ENCODE data around the gene ELOVL5. TPM values are rescaled to one million over a fixed set of nuclear protein-coding genes. Genes with fewer than 3 reads are reported as not detected.

Gene ELOVL5
- polyA plus RNA-seq, 1 donor from 2014 or later = 31.2 TPM

DNA sequence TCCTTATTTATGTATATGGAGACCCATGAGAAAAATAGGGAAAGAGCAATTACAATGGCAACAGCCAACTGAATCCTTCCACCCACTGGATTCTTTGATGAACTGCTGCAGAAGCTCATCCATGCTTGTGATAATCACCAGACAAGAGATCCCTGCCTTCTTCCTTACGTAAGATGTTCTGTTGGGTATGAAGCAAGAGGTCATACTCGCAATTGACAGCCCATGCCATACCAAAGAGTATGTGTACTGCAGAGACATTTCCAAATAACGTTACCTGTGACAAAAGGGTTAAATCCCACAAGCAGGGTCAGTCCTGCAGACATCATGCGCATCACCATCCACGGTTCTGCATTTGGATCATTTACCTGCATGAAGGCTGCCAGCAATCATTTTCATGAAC, 27.8 kb downstream of the ELOVL5 start:
- Histone ChIP-seq H3K79me2 (replicated peaks; ENCODE audit: insufficient read depth, low read length) (peaks cover 34% of the 10 kb centered on the region), H3K27ac (ENCODE audit: low read length) (no peak overlapping the region), H3K9ac (ENCODE audit: low read length) (no peak overlapping the region), H3K27me3 (ENCODE audit: insufficient read depth, low read depth, low read length) (no peaks in the 10 kb centered on the region), H3K9me3 (ENCODE audit: low read length) (no peaks in the 10 kb centered on the region), H3F3A (ENCODE audit: insufficient read depth, low read length, poor library complexity, severe bottlenecking) (no peaks in the 10 kb centered on the region), H4K20me1 (ENCODE audit: insufficient read depth) (no peaks in the 10 kb centered on the region), H3K4me2 (ENCODE audit: low read length) (no peak overlapping the region), H3K36me3 (ENCODE audit: insufficient read depth, low read length) (no peaks in the 10 kb centered on the region), H3K4me3 (ENCODE audit: low read length) (no peak overlapping the region), H3K9me2 (ENCODE audit: insufficient read depth, low read length) (no peaks in the 10 kb centered on the region), H2AFZ (ENCODE audit: low read depth, low read length) (no peak overlapping the region)
- no peak for TF ChIP-seq EZH2 (IDR thresholded peaks at IDR 0.05; ENCODE audit: borderline replicate concordance, insufficient read depth, low read length, poor library complexity, severe bottlenecking)
- TF ChIP-seq RAD21 (conservative IDR thresholded peaks at IDR 0.05) = no peak
- TF ChIP-seq SMC3 (conservative IDR thresholded peaks at IDR 0.05; ENCODE audit: poor library complexity) = no peak
- TF ChIP-seq, protein P1, sequence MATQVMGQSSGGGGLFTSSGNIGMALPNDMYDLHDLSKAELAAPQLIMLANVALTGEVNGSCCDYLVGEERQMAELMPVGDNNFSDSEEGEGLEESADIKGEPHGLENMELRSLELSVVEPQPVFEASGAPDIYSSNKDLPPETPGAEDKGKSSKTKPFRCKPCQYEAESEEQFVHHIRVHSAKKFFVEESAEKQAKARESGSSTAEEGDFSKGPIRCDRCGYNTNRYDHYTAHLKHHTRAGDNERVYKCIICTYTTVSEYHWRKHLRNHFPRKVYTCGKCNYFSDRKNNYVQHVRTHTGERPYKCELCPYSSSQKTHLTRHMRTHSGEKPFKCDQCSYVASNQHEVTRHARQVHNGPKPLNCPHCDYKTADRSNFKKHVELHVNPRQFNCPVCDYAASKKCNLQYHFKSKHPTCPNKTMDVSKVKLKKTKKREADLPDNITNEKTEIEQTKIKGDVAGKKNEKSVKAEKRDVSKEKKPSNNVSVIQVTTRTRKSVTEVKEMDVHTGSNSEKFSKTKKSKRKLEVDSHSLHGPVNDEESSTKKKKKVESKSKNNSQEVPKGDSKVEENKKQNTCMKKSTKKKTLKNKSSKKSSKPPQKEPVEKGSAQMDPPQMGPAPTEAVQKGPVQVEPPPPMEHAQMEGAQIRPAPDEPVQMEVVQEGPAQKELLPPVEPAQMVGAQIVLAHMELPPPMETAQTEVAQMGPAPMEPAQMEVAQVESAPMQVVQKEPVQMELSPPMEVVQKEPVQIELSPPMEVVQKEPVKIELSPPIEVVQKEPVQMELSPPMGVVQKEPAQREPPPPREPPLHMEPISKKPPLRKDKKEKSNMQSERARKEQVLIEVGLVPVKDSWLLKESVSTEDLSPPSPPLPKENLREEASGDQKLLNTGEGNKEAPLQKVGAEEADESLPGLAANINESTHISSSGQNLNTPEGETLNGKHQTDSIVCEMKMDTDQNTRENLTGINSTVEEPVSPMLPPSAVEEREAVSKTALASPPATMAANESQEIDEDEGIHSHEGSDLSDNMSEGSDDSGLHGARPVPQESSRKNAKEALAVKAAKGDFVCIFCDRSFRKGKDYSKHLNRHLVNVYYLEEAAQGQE (IDR thresholded peaks at IDR 0.05; ENCODE audit: borderline replicate concordance) = no peak
- no peak for TF ChIP-seq MXI1 (conservative IDR thresholded peaks at IDR 0.05; ENCODE audit: poor library complexity, severe bottlenecking)
- TF ChIP-seq, protein P2, sequence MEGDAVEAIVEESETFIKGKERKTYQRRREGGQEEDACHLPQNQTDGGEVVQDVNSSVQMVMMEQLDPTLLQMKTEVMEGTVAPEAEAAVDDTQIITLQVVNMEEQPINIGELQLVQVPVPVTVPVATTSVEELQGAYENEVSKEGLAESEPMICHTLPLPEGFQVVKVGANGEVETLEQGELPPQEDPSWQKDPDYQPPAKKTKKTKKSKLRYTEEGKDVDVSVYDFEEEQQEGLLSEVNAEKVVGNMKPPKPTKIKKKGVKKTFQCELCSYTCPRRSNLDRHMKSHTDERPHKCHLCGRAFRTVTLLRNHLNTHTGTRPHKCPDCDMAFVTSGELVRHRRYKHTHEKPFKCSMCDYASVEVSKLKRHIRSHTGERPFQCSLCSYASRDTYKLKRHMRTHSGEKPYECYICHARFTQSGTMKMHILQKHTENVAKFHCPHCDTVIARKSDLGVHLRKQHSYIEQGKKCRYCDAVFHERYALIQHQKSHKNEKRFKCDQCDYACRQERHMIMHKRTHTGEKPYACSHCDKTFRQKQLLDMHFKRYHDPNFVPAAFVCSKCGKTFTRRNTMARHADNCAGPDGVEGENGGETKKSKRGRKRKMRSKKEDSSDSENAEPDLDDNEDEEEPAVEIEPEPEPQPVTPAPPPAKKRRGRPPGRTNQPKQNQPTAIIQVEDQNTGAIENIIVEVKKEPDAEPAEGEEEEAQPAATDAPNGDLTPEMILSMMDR (IDR thresholded peaks at IDR 0.05; ENCODE audit: poor library complexity, severe bottlenecking) = no peak
- no peak for TF ChIP-seq EP300 (conservative IDR thresholded peaks at IDR 0.05; ENCODE audit: poor library complexity, severe bottlenecking)
- no peak for TF ChIP-seq POLR2AphosphoS5 (IDR thresholded peaks at IDR 0.05)
- TF ChIP-seq TAF1 (IDR thresholded peaks at IDR 0.05; ENCODE audit: low read depth) = no peak

DNA sequence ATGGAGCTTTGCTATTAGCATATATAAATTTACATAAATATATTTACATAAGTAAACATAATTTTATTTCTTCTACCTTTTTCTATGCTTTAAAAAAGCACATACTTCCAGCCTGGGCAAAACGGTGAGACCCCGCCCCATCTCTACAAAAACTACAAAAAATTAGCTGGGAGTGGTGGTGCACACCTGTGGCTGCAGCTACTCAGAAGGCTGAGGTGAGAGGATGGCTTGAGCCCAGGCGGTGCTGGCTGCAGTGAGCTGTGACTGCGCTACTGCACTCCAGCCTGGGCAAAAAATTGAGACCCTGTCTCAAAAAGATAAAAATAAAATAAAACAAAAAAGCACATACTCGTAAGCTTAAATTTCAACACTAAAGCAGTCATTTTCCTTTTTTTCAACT, 30.3 kb downstream of the ELOVL5 start:
- Histone ChIP-seq H3K4me2 (ENCODE audit: low read length) (no peak overlapping the region), H3K9ac (ENCODE audit: low read length) (no peak overlapping the region), H3K27ac (ENCODE audit: low read length) (no peak overlapping the region), H4K20me1 (ENCODE audit: insufficient read depth) (no peaks in the 10 kb centered on the region), H3K36me3 (ENCODE audit: insufficient read depth, low read length) (no peaks in the 10 kb centered on the region), H2AFZ (ENCODE audit: low read depth, low read length) (no peak overlapping the region), H3K4me3 (ENCODE audit: low read length) (no peak overlapping the region), H3K9me2 (ENCODE audit: insufficient read depth, low read length) (no peaks in the 10 kb centered on the region), H3K79me2 (replicated peaks; ENCODE audit: insufficient read depth, low read length) (peaks cover 39% of the 10 kb centered on the region), H3K27me3 (ENCODE audit: insufficient read depth, low read depth, low read length) (no peaks in the 10 kb centered on the region), H3K9me3 (ENCODE audit: low read length) (no peaks in the 10 kb centered on the region), H3F3A (ENCODE audit: insufficient read depth, low read length, poor library complexity, severe bottlenecking) (no peaks in the 10 kb centered on the region)
- TF ChIP-seq, protein P2 (IDR thresholded peaks at IDR 0.05; ENCODE audit: poor library complexity, severe bottlenecking) = no peak
- TF ChIP-seq RAD21 (conservative IDR thresholded peaks at IDR 0.05) (no peak), SMC3 (conservative IDR thresholded peaks at IDR 0.05; ENCODE audit: poor library complexity) (no peak), EZH2 (IDR thresholded peaks at IDR 0.05; ENCODE audit: borderline replicate concordance, insufficient read depth, low read length, poor library complexity, severe bottlenecking) (no peak), EP300 (conservative IDR thresholded peaks at IDR 0.05; ENCODE audit: poor library complexity, severe bottlenecking) (no peak), MXI1 (conservative IDR thresholded peaks at IDR 0.05; ENCODE audit: poor library complexity, severe bottlenecking) (no peak), TAF1 (IDR thresholded peaks at IDR 0.05; ENCODE audit: low read depth) (no peak), POLR2AphosphoS5 (IDR thresholded peaks at IDR 0.05) (no peak)
- TF ChIP-seq, protein P1 (IDR thresholded peaks at IDR 0.05; ENCODE audit: borderline replicate concordance) = no peak

All from neural cell (in vitro differentiated cells).